Heart left ventricle (tissue), 16 donors: ENCODE results near the gene C1orf159. TPM values are rescaled to one million over a fixed set of nuclear protein-coding genes. Genes with fewer than 3 reads are reported as not detected.

Experiments
- ATAC-seq, 4 donors: fragments of 200-7000 bp; cut with Tn5 transposase; one replicate each; pipeline ENCODE4 v1.9.1; 2020 to 2022; ENCODE audit warnings: moderate library complexity in 4 of 4, mild to moderate bottlenecking in 3 of 4, moderate number of reproducible peaks in 1 of 4
- DNase-seq, 5 donors: peaks; one replicate each; pipeline ENCODE4 v3.0.0-alpha.2; 2020
- H3K27ac ChIP-seq, 12 donors: fragments of 200-600 bp; sonication (generic) in 4 of 12; one replicate each; pipeline versions ENCODE4 v1.5.0 to v1.8.0; 2016 to 2022; ENCODE audit warnings: mild to moderate bottlenecking in 2 of 12
- H3K27me3 ChIP-seq, 9 donors: fragments of 200-600 bp; sonication (generic) in 2 of 9; one replicate each; pipeline versions ENCODE4 v1.5.1 to v1.8.0; 2016 to 2022; ENCODE audit warnings: mild to moderate bottlenecking in 3 of 9
- H3K36me3 ChIP-seq, 9 donors: fragments of 200-600 bp; sonication (generic) in 2 of 9; one replicate each; pipeline versions ENCODE4 v1.5.0 to v1.8.0; 2018 to 2022; ENCODE audit warnings: mild to moderate bottlenecking in 2 of 9
- H3K4me1 ChIP-seq, 12 donors: fragments of 200-600 bp; sonication (generic) in 4 of 12; one replicate each; pipeline versions ENCODE4 v1.5.0 to v1.8.0; 2016 to 2022; ENCODE audit warnings: mild to moderate bottlenecking in 3 of 12
- H3K4me3 ChIP-seq, 12 donors: fragments of 200-600 bp; sonication (generic) in 4 of 12; one replicate each; pipeline versions ENCODE4 v1.5.0 to v1.8.0; 2017 to 2022; ENCODE audit warnings: mild to moderate bottlenecking in 9 of 12, moderate library complexity in 4 of 12
- H3K9me3 ChIP-seq, 12 donors: fragments of 200-600 bp; sonication (generic) in 4 of 12; one replicate each; pipeline versions ENCODE4 v1.5.0 to v1.8.0; 2016 to 2022; ENCODE audit warnings: mild to moderate bottlenecking in 1 of 12
- CTCF ChIP-seq, 12 donors: fragments of 200-600 bp; sonication (generic) in 4 of 12; IDR thresholded peaks; one replicate each; pipeline versions ENCODE4 v1.5.0 to v1.8.0; 2018 to 2022; ENCODE audit warnings: antibody characterized with exemption in 12 of 12, mild to moderate bottlenecking in 5 of 12
- POLR2A ChIP-seq, 2 donors: fragments of 450-650 bp; IDR thresholded peaks; one replicate each; pipeline ENCODE4 v1.6.1; 2017; ENCODE audit warnings: antibody characterized with exemption in 2 of 2, mild to moderate bottlenecking in 2 of 2, moderate library complexity in 2 of 2
- WGBS, 4 donors: extraction: QIAGEN DNeasy Blood & Tissue Kit in 2 of 4; methylation state at CpG; one replicate each; pipeline versions ENCODE4 v1.1.5 to v1.1.7; 2013 to 2018; 5-methylcytosine and 5-hydroxymethylcytosine counted together
- intact Hi-C, 10 donors: fragments of 100-400 bp; cut with DNase I; formaldehyde crosslinking; loops; one replicate each; pipeline versions ENCODE4 v1.11.1 to v1.14.2; 2022
- polyA plus RNA-seq, 2 donors: library from polyadenylated mRNA; stranded (reverse); fragments of 200-250 nt; gene quantifications; one replicate each; pipeline ENCODE4 v1.2.3, GENCODE V29; 2013
- total RNA-seq, 9 donors: library from RNA; depleted of rRNA in 2 of 9; stranded (reverse); fragments of >200 nt in 2 of 9; fragmentation: NEBNext Ultra II Directional in 3 of 9; extraction: Animal tissue kit (Norgen Biotek cat#: 25700) in 3 of 9; gene quantifications; one replicate each; pipeline versions ENCODE4 v1.1.0 to v1.2.4, GENCODE V29; 2016 to 2023
- donor health status: ischemic (EF 13 %, LVEDD 7.1; RV severe dilation, severe dysfunction).
- donor health status: healthy with polysubstance abuse.
- donor health status: DM: no; HTN: yes; CAD: no.
- donor health status: DM: no; HTN: no; CAD: no.
- donor health status: ischemic (EF 25% LVEDD 6.9; RV normal size, moderate dysfunction).
- donor health status: ischemic (EF 25% LVEDD 5.7; RV mildly dilated, moderate dysfunction).
- donor health status: healthy.
- donor health status: DM: yes; HTN: yes; CAD: no.
- donor health status: ischemic (EF 35%, LVEDD 5.7; RV mildly dilated, moderate dysfunction).
- donor health status: nonischemic (EF 11% LVEDD 7.7; RV severe dilation, severe dysfunction).
- donor health status: DM: yes; HTN: yes; CAD: no.
- donor health status: PGD.
- donor health status: ischemic (EF 29% LVEDD 5.4; RV normal size, mild dysfunction).
- donor health status: nonischemic (EF 23%, LVEDD 6.1; RV moderate dilation, normal function).

The C1orf159 gene
- total and polyA plus RNA-seq, 11 donors, result 3.7 to 7.2 (median 4.4) TPM

GRCh38 chr1:1039145-1039910 lies 76.6 kb downstream of the C1orf159 start:
- Histone ChIP-seq H3K27me3 (peaks cover 0 to 47% (median 0%) of the 10 kb centered on the region in 9 donors), H3K27ac (no peak overlapping the region), H3K9me3 (no peaks in the 10 kb centered on the region), H3K36me3 (peaks cover 0 to 9% (median 0%) of the 10 kb centered on the region in 9 donors), H3K4me1 (peaks cover 4 to 27% (median 15%) of the 10 kb centered on the region in 12 donors), H3K4me3 (no peak overlapping the region)
- intact Hi-C loops, result loop anchor here in 2 of 10 donors (10.0 kb wide), 3 partner anchors 75 to 325 kb away; partner anchors contain the start of gene C1orf159 (in 1 of the 2)
- ATAC-seq (no peak), DNase-seq (no peak)
- WGBS, 4 donors, result 50 to 60% (median 59%) methylated on average over 16 to 17 of the region's 17 CpGs
- TF ChIP-seq CTCF (IDR thresholded peaks at IDR 0.05) (no peak), POLR2A (IDR thresholded peaks at IDR 0.05) (no peak)

DNA sequence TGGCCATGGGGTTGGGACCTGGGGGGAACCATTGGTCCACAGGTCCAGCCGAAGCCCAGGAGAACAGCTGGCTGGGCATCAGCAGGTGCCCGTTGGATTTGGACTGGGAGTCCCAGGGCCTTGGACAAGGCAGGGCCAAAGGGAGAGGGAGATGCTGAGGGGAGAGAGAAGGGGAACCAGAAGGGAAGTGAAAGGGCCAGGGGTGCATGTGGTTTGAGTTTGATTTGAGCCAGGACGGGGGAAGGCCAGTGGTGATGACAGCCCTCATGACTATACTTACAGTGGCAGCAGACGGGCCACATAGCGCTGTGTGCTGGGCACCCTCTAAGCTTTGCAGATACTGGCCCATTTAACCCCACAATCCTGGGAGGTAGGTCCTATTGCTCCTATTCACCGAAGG lies 77.2 kb downstream of the C1orf159 start:
- no peaks in the 10 kb centered on the region for H3K9me3 ChIP-seq
- ATAC-seq (no peak), DNase-seq (no peak)
- peaks cover 0 to 4% (median 0%) of the 10 kb centered on the region in 9 donors for H3K36me3 ChIP-seq
- intact Hi-C loops, result loop anchor here in 2 of 10 donors (10.0 kb wide), 3 partner anchors 76 to 326 kb away; partner anchors contain the start of gene C1orf159 (in 1 of the 2)
- H3K27ac ChIP-seq, result no peak overlapping the region
- TF ChIP-seq POLR2A (IDR thresholded peaks at IDR 0.05) (no peak), CTCF (IDR thresholded peaks at IDR 0.05) (no peak)
- peaks cover 0 to 54% (median 0%) of the 10 kb centered on the region in 9 donors for H3K27me3 ChIP-seq
- H3K4me3 ChIP-seq, result no peak overlapping the region
- WGBS, 4 donors, result 85 to 91% (median 88%) methylated on average over 6 of the region's 6 CpGs
- peaks cover 7 to 34% (median 19%) of the 10 kb centered on the region in 12 donors for H3K4me1 ChIP-seq

DNA sequence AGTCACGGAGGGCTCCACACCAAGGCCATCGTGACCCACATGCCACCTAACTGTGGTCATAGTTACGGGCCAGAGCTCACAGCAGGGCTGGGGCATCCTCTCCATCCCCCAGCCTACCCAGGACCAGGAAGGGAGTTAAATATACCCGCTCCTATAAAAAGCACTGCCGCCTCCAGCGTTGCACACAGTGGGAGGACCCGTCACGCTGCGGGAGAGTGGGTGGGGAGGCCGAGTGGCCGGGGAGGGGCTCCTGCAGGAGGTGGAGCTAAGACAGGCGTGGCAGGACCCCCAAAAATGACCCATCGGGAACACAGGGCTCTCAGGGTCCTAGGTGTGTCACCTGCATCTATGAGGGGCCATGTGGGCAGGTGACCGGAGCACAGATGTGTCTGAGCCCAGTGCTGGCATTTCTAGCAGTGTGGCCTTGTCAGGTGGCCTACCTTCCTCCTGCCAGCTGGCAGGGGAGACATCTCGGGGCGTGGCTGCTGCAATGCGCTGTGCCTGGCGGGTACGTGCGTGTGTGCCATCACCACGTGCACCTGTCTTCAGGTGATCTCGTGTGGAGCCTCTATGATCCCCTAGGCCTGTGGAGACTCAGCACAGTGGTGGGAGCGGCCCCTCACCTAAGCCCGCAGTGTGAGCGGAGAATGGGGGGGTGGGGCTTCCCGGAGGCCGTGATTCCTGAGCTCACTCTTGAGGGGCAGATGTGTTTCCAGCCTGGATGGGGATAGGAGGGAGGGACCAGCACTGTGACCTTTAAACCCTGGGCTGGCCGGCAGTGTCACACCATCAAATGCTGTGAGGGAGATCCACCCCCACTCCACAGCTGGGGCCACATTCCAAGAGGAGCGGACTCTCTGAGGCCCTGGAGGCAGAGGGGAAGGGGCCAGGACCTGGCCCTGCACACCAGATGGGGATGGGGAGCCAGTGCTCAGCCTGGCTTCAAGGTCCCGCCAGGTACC lies 78.2 kb downstream of the C1orf159 start:
- no peak overlapping the region for H3K27ac ChIP-seq
- intact Hi-C loops, result loop anchor here in 3 of 10 donors (2.0 to 10.0 kb wide), 4 partner anchors 21 to 327 kb away; partner anchors contain the start of gene C1orf159 (in 1 of the 3)
- peaks cover 7 to 44% (median 22%) of the 10 kb centered on the region in 12 donors for H3K4me1 ChIP-seq
- H3K4me3 ChIP-seq, result no peak overlapping the region
- DNase-seq (no peak), ATAC-seq (no peak)
- WGBS, 4 donors, result 83 to 88% (median 84%) methylated on average over 16 to 30 of the region's 30 CpGs
- TF ChIP-seq POLR2A (IDR thresholded peaks at IDR 0.05), result no peak
- no peak for TF ChIP-seq CTCF (IDR thresholded peaks at IDR 0.05)
- H3K27me3 ChIP-seq, result peaks cover 0 to 61% (median 0%) of the 10 kb centered on the region in 9 donors
- no peaks in the 10 kb centered on the region for H3K36me3 ChIP-seq
- no peaks in the 10 kb centered on the region for H3K9me3 ChIP-seq
